CD4-positive, alpha-beta T cell (primary cell): ENCODE data around the gene GPA33. TPM values are rescaled to one million over a fixed set of nuclear protein-coding genes. Genes with fewer than 3 reads are reported as not detected.

ENCODE experiments used
- ATAC-seq: fragments of 200-7000 bp; cut with Tn5 transposase; one replicate; pipeline ENCODE4 v1.10.0; 2022; ENCODE audit warnings: mild to moderate bottlenecking; ENCODE audit not compliant: poor library complexity
- CTCF ChIA-PET: fragments of 350-600 bp; sonication (Branson Sonifier 250); formaldehyde crosslinking; loops from one replicate; lab custom pipeline; 2021; ENCODE audit warnings: antibody characterized with exemption, inconsistent platforms; lab: Charles Lee
- POLR2A ChIA-PET: fragments of 350-600 bp; sonication (Branson Sonifier 250); formaldehyde crosslinking; loops from one replicate; lab custom pipeline; 2021; ENCODE audit warnings: antibody characterized with exemption, inconsistent platforms; lab: Charles Lee
- DNase-seq, 14 experiments: peaks; one replicate each; pipeline ENCODE4 v3.0.0-alpha.2; 2013 to 2020; ENCODE audit warnings: mixed read lengths in 2 of 14
- H3K27ac ChIP-seq, 2 donors: one replicate each; pipeline versions ENCODE4 v1.5.1 to v1.7.0; 2013; ENCODE audit warnings: low read length in 2 of 2, low read depth in 1 of 2, mild to moderate bottlenecking in 1 of 2
- H3K27me3 ChIP-seq, 2 experiments: 1 replicate in 1 of 2; 2 replicates in 1 of 2; pipeline versions ENCODE4 v1.6.1 to v1.7.0; 2013; ENCODE audit warnings: low read length in 2 of 2, control low read depth in 1 of 2, mild to moderate bottlenecking in 1 of 2, moderate library complexity in 1 of 2; ENCODE audit not compliant: insufficient read depth in 2 of 2, control insufficient read depth in 1 of 2
- H3K36me3 ChIP-seq: one replicate; pipeline ENCODE4 v1.6.1; 2013; ENCODE audit warnings: low read length, control low read depth; ENCODE audit not compliant: insufficient read depth
- H3K4me1 ChIP-seq: one replicate; pipeline ENCODE4 v1.6.1; 2013; ENCODE audit warnings: low read length, control low read depth; ENCODE audit not compliant: insufficient read depth
- H3K4me3 ChIP-seq: one replicate; pipeline ENCODE4 v1.5.1; 2013; ENCODE audit warnings: mild to moderate bottlenecking, low read length, moderate library complexity
- H3K9me3 ChIP-seq, 2 experiments: 1 replicate in 1 of 2; 2 replicates in 1 of 2; pipeline versions ENCODE4 v1.6.1 to v1.7.0; 2013; ENCODE audit warnings: low read length in 2 of 2, mild to moderate bottlenecking in 2 of 2, control low read depth in 1 of 2, moderate library complexity in 1 of 2; ENCODE audit not compliant: control insufficient read depth in 1 of 2, insufficient read depth in 1 of 2
- H3K27ac Mint-ChIP-seq: one replicate; pipeline ENCODE4 v1.8.0; 2020; ENCODE audit warnings: mixed read lengths
- H3K27me3 Mint-ChIP-seq: one replicate; pipeline ENCODE4 v1.8.0; 2021; ENCODE audit warnings: mixed read lengths
- H3K36me3 Mint-ChIP-seq: one replicate; pipeline ENCODE4 v1.8.0; 2021; ENCODE audit warnings: low read depth, mixed read lengths
- H3K4me1 Mint-ChIP-seq: one replicate; pipeline ENCODE4 v1.8.0; 2021; ENCODE audit warnings: low read depth, mixed read lengths
- H3K4me3 Mint-ChIP-seq: one replicate; pipeline ENCODE4 v1.8.0; 2020; ENCODE audit warnings: mild to moderate bottlenecking, mixed read lengths
- H3K9me3 Mint-ChIP-seq: one replicate; pipeline ENCODE4 v1.8.0; 2020; ENCODE audit warnings: mixed read lengths
- CTCF ChIP-seq: fragments of 200-600 bp; IDR thresholded peaks from one replicate; pipeline ENCODE4 v1.8.0; 2022; ENCODE audit warnings: antibody characterized with exemption, mild to moderate bottlenecking
- intact Hi-C, 2 experiments: fragments of 100-400 bp; cut with DNase I in 1 of 2; cut with micrococcal nuclease in 1 of 2; formaldehyde crosslinking; loops; one replicate each; pipeline versions ENCODE4 v1.15.1 to v1.9.0; 2023 to 2025; cut with DNase I, micrococcal nuclease
- total RNA-seq, 174 experiments: library from RNA in 2 of 174; stranded (reverse) in 2 of 174; gene quantifications; one replicate each; pipeline ENCODE4 v1.2.3 and lab custom pipeline; 2021 to 2026

The GPA33 gene
- total RNA-seq, 2 experiments from 2014 or later: 4.8 to 5.0 TPM

GRCh38 chr1:167116174-167116573, 26.0 kb upstream of the GPA33 start:
- TF ChIP-seq CTCF: no peak
- peaks cover 23% of the 10 kb centered on the region for H3K4me1 Mint-ChIP-seq
- H3K4me3 Mint-ChIP-seq: no peak overlapping the region
- ChIA-PET POLR2A (interaction anchor here (1.6 kb wide), 1 partner anchor 26 kb away, joined by 7 read pairs; the partner anchor contains the start of gene GPA33), CTCF (no interaction called here)
- DNase-seq: no peak
- ATAC-seq: no peak
- Histone ChIP-seq H3K4me1 (peaks cover 5% of the 10 kb centered on the region), H3K36me3 (no peaks in the 10 kb centered on the region), H3K27me3 (no peaks in the 10 kb centered on the region), H3K9me3 (no peaks in the 10 kb centered on the region), H3K27ac (no peak overlapping the region), H3K4me3 (no peak overlapping the region)
- H3K27ac Mint-ChIP-seq: no peak overlapping the region
- intact Hi-C loops: no loop called here
- no peaks in the 10 kb centered on the region for H3K27me3 Mint-ChIP-seq
- no peaks in the 10 kb centered on the region for H3K36me3 Mint-ChIP-seq
- H3K9me3 Mint-ChIP-seq: peaks cover 7% of the 10 kb centered on the region

- no peak overlapping the region for H3K4me3 Mint-ChIP-seq
- ATAC-seq: no peak
- no peaks in the 10 kb centered on the region for H3K36me3 ChIP-seq
- intact Hi-C loops: no loop called here
- no peaks in the 10 kb centered on the region for H3K27me3 Mint-ChIP-seq
- H3K9me3 ChIP-seq: no peaks in the 10 kb centered on the region
- peaks cover 1% of the 10 kb centered on the region for H3K4me1 ChIP-seq
- POLR2A ChIA-PET: interaction anchor here (1.6 kb wide), 1 partner anchor 25 kb away, joined by 7 read pairs; the partner anchor contains the start of gene GPA33
- no peak for TF ChIP-seq CTCF
- peaks cover 24% of the 10 kb centered on the region for H3K4me1 Mint-ChIP-seq
- H3K27me3 ChIP-seq: no peaks in the 10 kb centered on the region
- CTCF ChIA-PET: no interaction called here
- no peak overlapping the region for H3K4me3 ChIP-seq
- H3K9me3 Mint-ChIP-seq: peaks cover 12% of the 10 kb centered on the region
- peaks cover 4% of the 10 kb centered on the region for H3K36me3 Mint-ChIP-seq
- no peak overlapping the region for H3K27ac ChIP-seq
- H3K27ac Mint-ChIP-seq: no peak overlapping the region
- no peak for DNase-seq
These were observed 25.5 kb upstream of the GPA33 start for GRCh38 chr1:167115655-167116054.

GRCh38 chr1:167114725-167115124, 24.5 kb upstream of the GPA33 start:
- H3K27ac ChIP-seq: no peak overlapping the region
- Mint-ChIP-seq H3K27me3 (no peaks in the 10 kb centered on the region), H3K4me1 (peaks cover 34% of the 10 kb centered on the region), H3K4me3 (no peak overlapping the region), H3K9me3 (peaks cover 21% of the 10 kb centered on the region), H3K36me3 (peaks cover 12% of the 10 kb centered on the region), H3K27ac (no peak overlapping the region)
- ATAC-seq (no peak), DNase-seq (no peak)
- no peak overlapping the region for H3K4me3 ChIP-seq
- H3K27me3 ChIP-seq: no peaks in the 10 kb centered on the region
- peaks cover 0 to 3% of the 10 kb centered on the region in 2 experiments for H3K9me3 ChIP-seq
- TF ChIP-seq CTCF: no peak
- ChIA-PET POLR2A (no interaction called here), CTCF (no interaction called here)
- H3K36me3 ChIP-seq: no peaks in the 10 kb centered on the region
- peaks cover 7% of the 10 kb centered on the region for H3K4me1 ChIP-seq
- intact Hi-C loops: no loop called here
